CD4-positive, alpha-beta T cell treated with Interleukin-4 for 4 hours (primary cell): ENCODE measurements around the gene SHFL.

Experiments
- DNase-seq: peaks from one replicate; pipeline ENCODE4 v3.0.0-alpha.2; 2020

The SHFL gene

GRCh38 chr19:10088949-10089554, 2.9 kb downstream of the SHFL start:
- DNase-seq: no peak

GRCh38 chr19:10089801-10090375, 3.8 kb downstream of the SHFL start:
- DNase-seq: no peak

- no peak for DNase-seq
Measured at GRCh38 chr19:10091370-10091687, 5.2 kb downstream of the SHFL start.

- no peak for DNase-seq
Measured at GRCh38 chr19:10091895-10092641, 6.0 kb downstream of the SHFL start.

- DNase-seq: no peak
Measured at GRCh38 chr19:10092648-10093294, 6.7 kb downstream of the SHFL start.

- DNase-seq: no peak
Measured at GRCh38 chr19:10093295-10094186, 7.4 kb downstream of the SHFL start.

- no peak for DNase-seq
Measured at GRCh38 chr19:10095622-10095947, 9.5 kb downstream of the SHFL start.

- DNase-seq: peak; percentile 89
Measured at GRCh38 chr19:10095948-10096614, 10.0 kb downstream of the SHFL start.

GRCh38 chr19:10096615-10096963, 10.5 kb downstream of the SHFL start:
- no peak for DNase-seq

GRCh38 chr19:10100163-10100785, 14.2 kb downstream of the SHFL start:
- no peak for DNase-seq

- DNase-seq: no peak
Measured at GRCh38 chr19:10102787-10103236, 16.7 kb downstream of the SHFL start.

- DNase-seq: no peak
Measured at GRCh38 chr19:10104130-10104513, 18.0 kb downstream of the SHFL start.

- DNase-seq: peak; percentile 96
Measured at GRCh38 chr19:10104665-10105508, 18.8 kb downstream of the SHFL start.

- DNase-seq: peak; percentile 63
Measured at GRCh38 chr19:10105509-10106099, 19.5 kb downstream of the SHFL start.

- DNase-seq: peak; percentile 98
Measured at GRCh38 chr19:10106100-10106936, 20.2 kb downstream of the SHFL start, which contains the start of gene PPAN. TSS of gene PPAN (plus strand) at chr19:10106362. CDS start at chr19:10106395, 33 bp downstream.

- no peak for DNase-seq
Measured at GRCh38 chr19:10107254-10107653, 21.1 kb downstream of the SHFL start.

- no peak for DNase-seq
Measured at GRCh38 chr19:10107817-10108367, 21.8 kb downstream of the SHFL start.

GRCh38 chr19:10109528-10109927, 23.4 kb downstream of the SHFL start:
- DNase-seq: no peak
